ENCODE data around the gene FBXO41. TPM values are rescaled to one million over a fixed set of nuclear protein-coding genes. Genes with fewer than 3 reads are reported as not detected.

FBXO41 gene
- polyA plus RNA-seq, 1 of the 3 experiments (the other 2 are of a cell fraction), result 3.1 TPM

- TF ChIP-seq FOXJ3 (CRISPR knock-in tag; IDR thresholded peaks at IDR 0.05), result no peak
- TF ChIP-seq USF2 (IDR thresholded peaks at IDR 0.05; ENCODE audit: borderline replicate concordance, low read depth, low read length), result no peak
- TF ChIP-seq SMC3 (IDR thresholded peaks at IDR 0.05; ENCODE audit: low read depth, low read length), result no peak
- TF ChIP-seq EP300 (IDR thresholded peaks at IDR 0.05; ENCODE audit: borderline replicate concordance in 1 of 2, low read depth in 1 of 2, low read length in 1 of 2), result no peak
- TF ChIP-seq USF1 (IDR thresholded peaks at IDR 0.05; ENCODE audit: borderline replicate concordance, low read depth), result no peak
- no peak for TF ChIP-seq NFIC (IDR thresholded peaks at IDR 0.05; ENCODE audit: borderline replicate concordance)
- no peak for TF ChIP-seq TAF1 (IDR thresholded peaks at IDR 0.05; ENCODE audit: borderline replicate concordance, low read depth, low read length)
- no peak for TF ChIP-seq GABPA (IDR thresholded peaks at IDR 0.05; ENCODE audit: low read depth)
- no peak for TF ChIP-seq MEF2A (IDR thresholded peaks at IDR 0.05; ENCODE audit: borderline replicate concordance, low read depth)
- TF ChIP-seq RXRA (IDR thresholded peaks at IDR 0.05; ENCODE audit: borderline replicate concordance, low read depth), result no peak
- no peak for TF ChIP-seq FOXM1 (IDR thresholded peaks at IDR 0.05; ENCODE audit: low read depth)
- TF ChIP-seq RCOR1 (IDR thresholded peaks at IDR 0.05; ENCODE audit: low read length), result no peak
- no peak for TF ChIP-seq EZH2phosphoT487 (IDR thresholded peaks at IDR 0.05; ENCODE audit: borderline replicate concordance, low read depth)
- Histone ChIP-seq H3K36me3 (replicated peaks in 1 of 2; ENCODE audit: control insufficient read depth in 1 of 2, insufficient read depth in 2 of 2, low read length in 1 of 2) (no peaks in the 10 kb centered on the region), H3K27me3 (ENCODE audit: insufficient read depth) (no peaks in the 10 kb centered on the region), H3K4me1 (ENCODE audit: control insufficient read depth in 1 of 2, insufficient read depth in 2 of 2, low read depth in 1 of 2, low read length in 1 of 2) (no peaks in the 10 kb centered on the region), H3K9ac (no peak overlapping the region), H3F3A (replicated peaks; ENCODE audit: insufficient read depth) (no peaks in the 10 kb centered on the region), H3K9me3 (no peaks in the 10 kb centered on the region), H2AFZ (ENCODE audit: low read depth) (no peak overlapping the region), H3K4me3 (ENCODE audit: low read depth in 2 of 2, low read length in 1 of 2) (no peak overlapping the region), H3K9me2 (no peaks in the 10 kb centered on the region), H4K20me1 (ENCODE audit: insufficient read depth) (no peaks in the 10 kb centered on the region), H3K27ac (ENCODE audit: low read depth in 2 of 2, low read length in 1 of 2) (no peak overlapping the region), H3K4me2 (no peak overlapping the region), H3K79me2 (ENCODE audit: insufficient read depth) (no peaks in the 10 kb centered on the region)
- CTCF ChIA-PET, result interaction anchor here (0.8 to 1.8 kb wide), 2 partner anchors 9 to 44 kb away, joined by 3 to 5 read pairs; no protein-coding TSS in a partner anchor
- WGBS (ENCODE audit: low lambda C conversion rate), result 13% methylated on average over 2 of the region's 2 CpGs
- no peak for DNase-seq
- POLR2A ChIA-PET, result no interaction called here
These were observed 49.8 kb upstream of the FBXO41 start for GRCh38 chr2:73334045-73334444.

DNA sequence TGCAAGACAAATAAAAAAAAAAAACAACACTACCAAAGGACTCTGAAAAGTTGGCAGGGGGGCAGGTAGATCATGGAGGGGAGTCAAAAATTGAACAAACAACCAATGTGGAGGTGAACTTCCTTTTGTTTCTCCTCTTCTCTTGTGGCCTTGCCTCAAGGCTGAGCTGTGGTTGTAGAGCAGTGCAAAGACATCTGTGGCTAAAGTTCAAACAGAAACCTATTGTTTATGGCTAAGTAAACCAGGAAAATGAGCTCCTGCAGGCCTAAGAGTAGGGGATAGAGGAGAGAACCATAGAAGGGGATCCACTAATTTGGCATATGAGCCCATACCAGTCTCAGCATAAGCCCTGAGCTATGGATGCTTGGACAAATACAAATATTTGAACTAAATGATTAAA is 49.3 kb upstream of the FBXO41 start:
- Histone ChIP-seq H3F3A (replicated peaks; ENCODE audit: insufficient read depth) (no peaks in the 10 kb centered on the region), H3K27ac (ENCODE audit: low read depth in 2 of 2, low read length in 1 of 2) (no peak overlapping the region), H4K20me1 (ENCODE audit: insufficient read depth) (no peaks in the 10 kb centered on the region), H3K36me3 (replicated peaks in 1 of 2; ENCODE audit: control insufficient read depth in 1 of 2, insufficient read depth in 2 of 2, low read length in 1 of 2) (no peaks in the 10 kb centered on the region), H3K4me2 (no peak overlapping the region), H3K9me3 (no peaks in the 10 kb centered on the region), H2AFZ (ENCODE audit: low read depth) (no peak overlapping the region), H3K9me2 (no peaks in the 10 kb centered on the region), H3K27me3 (ENCODE audit: insufficient read depth) (no peaks in the 10 kb centered on the region), H3K9ac (no peak overlapping the region), H3K79me2 (ENCODE audit: insufficient read depth) (no peaks in the 10 kb centered on the region), H3K4me1 (ENCODE audit: control insufficient read depth in 1 of 2, insufficient read depth in 2 of 2, low read depth in 1 of 2, low read length in 1 of 2) (no peaks in the 10 kb centered on the region), H3K4me3 (ENCODE audit: low read depth in 2 of 2, low read length in 1 of 2) (no peak overlapping the region)
- POLR2A ChIA-PET, result no interaction called here
- CTCF ChIA-PET, result interaction anchor here (0.8 to 1.8 kb wide), 2 partner anchors 10 to 44 kb away, joined by 3 to 5 read pairs; no protein-coding TSS in a partner anchor
- DNase-seq, result no peak
- no peak for TF ChIP-seq GABPA (IDR thresholded peaks at IDR 0.05; ENCODE audit: low read depth)
- TF ChIP-seq, protein P1, sequence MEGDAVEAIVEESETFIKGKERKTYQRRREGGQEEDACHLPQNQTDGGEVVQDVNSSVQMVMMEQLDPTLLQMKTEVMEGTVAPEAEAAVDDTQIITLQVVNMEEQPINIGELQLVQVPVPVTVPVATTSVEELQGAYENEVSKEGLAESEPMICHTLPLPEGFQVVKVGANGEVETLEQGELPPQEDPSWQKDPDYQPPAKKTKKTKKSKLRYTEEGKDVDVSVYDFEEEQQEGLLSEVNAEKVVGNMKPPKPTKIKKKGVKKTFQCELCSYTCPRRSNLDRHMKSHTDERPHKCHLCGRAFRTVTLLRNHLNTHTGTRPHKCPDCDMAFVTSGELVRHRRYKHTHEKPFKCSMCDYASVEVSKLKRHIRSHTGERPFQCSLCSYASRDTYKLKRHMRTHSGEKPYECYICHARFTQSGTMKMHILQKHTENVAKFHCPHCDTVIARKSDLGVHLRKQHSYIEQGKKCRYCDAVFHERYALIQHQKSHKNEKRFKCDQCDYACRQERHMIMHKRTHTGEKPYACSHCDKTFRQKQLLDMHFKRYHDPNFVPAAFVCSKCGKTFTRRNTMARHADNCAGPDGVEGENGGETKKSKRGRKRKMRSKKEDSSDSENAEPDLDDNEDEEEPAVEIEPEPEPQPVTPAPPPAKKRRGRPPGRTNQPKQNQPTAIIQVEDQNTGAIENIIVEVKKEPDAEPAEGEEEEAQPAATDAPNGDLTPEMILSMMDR (IDR thresholded peaks at IDR 0.05), result no peak
- TF ChIP-seq SIN3A (IDR thresholded peaks at IDR 0.05; ENCODE audit: borderline replicate concordance, low read depth, low read length), result no peak
- TF ChIP-seq, protein P2, sequence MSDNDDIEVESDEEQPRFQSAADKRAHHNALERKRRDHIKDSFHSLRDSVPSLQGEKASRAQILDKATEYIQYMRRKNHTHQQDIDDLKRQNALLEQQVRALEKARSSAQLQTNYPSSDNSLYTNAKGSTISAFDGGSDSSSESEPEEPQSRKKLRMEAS (IDR thresholded peaks at IDR 0.05; ENCODE audit: low read depth), result no peak
- no peak for TF ChIP-seq TEAD4 (IDR thresholded peaks at IDR 0.05; ENCODE audit: borderline replicate concordance, insufficient read depth)
- TF ChIP-seq IRF3 (IDR thresholded peaks at IDR 0.05; ENCODE audit: low read depth, low read length), result no peak
- TF ChIP-seq, protein P3, sequence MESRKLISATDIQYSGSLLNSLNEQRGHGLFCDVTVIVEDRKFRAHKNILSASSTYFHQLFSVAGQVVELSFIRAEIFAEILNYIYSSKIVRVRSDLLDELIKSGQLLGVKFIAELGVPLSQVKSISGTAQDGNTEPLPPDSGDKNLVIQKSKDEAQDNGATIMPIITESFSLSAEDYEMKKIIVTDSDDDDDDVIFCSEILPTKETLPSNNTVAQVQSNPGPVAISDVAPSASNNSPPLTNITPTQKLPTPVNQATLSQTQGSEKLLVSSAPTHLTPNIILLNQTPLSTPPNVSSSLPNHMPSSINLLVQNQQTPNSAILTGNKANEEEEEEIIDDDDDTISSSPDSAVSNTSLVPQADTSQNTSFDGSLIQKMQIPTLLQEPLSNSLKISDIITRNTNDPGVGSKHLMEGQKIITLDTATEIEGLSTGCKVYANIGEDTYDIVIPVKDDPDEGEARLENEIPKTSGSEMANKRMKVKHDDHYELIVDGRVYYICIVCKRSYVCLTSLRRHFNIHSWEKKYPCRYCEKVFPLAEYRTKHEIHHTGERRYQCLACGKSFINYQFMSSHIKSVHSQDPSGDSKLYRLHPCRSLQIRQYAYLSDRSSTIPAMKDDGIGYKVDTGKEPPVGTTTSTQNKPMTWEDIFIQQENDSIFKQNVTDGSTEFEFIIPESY (IDR thresholded peaks at IDR 0.05; ENCODE audit: borderline replicate concordance, low read depth), result no peak

All from SK-N-SH (cell line).